CD4-positive, alpha-beta T cell treated with Interferon gamma for 1 hour (primary cell): Measurements from ENCODE around the gene MAPK8IP1.
"Not testable (repeated sequence)": the region's sequence is repeated elsewhere in the genome, so short reads cannot be mapped to it uniquely, and the experiment has no call there.

Source experiments
- DNase-seq: peaks from one replicate; pipeline ENCODE4 v3.0.0-alpha.2; 2020

The MAPK8IP1 gene

GRCh38 chr11:45894555-45895247 is 9.2 kb downstream of the MAPK8IP1 start:
- no peak for DNase-seq

GRCh38 chr11:45895553-45896259 is 10.3 kb downstream of the MAPK8IP1 start:
- DNase-seq = no peak

GRCh38 chr11:45896422-45896984 is 11.1 kb downstream of the MAPK8IP1 start:
- DNase-seq = no peak

DNA sequence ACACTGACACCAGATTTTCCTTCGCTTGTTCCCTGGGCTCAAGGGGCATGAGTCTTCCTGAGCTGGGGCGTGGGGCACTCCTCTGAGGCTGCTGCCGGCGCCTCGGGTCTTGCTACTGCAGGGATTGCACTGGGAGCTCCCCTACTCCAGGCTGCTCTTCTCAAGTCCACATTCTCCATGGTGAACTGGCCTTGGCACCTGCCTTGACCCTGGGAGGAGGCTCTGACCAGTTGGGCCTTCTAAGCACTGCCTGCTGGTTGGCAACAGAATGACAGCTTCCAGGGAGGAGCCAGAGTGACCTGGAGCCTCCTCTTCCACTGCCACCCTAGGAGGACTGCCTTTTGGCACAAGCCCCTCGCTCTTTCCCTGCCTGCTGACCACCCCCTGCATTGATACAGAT is 12.1 kb downstream of the MAPK8IP1 start:
- no peak for DNase-seq

GRCh38 chr11:45899086-45899447 is 13.6 kb downstream of the MAPK8IP1 start:
- no peak for DNase-seq

- DNase-seq = peak; percentile 83
These were observed 14.2 kb downstream of the MAPK8IP1 start for GRCh38 chr11:45899448-45900174.

- DNase-seq = not testable (repeated sequence)
These were observed 14.8 kb downstream of the MAPK8IP1 start for GRCh38 chr11:45900175-45900800.

- DNase-seq = no peak
These were observed 15.6 kb downstream of the MAPK8IP1 start for GRCh38 chr11:45900916-45901617.

GRCh38 chr11:45901626-45902025 is 16.2 kb downstream of the MAPK8IP1 start:
- DNase-seq = no peak

- no peak for DNase-seq
These were observed 17.3 kb downstream of the MAPK8IP1 start for GRCh38 chr11:45902452-45903380.

- DNase-seq = no peak
These were observed 19.0 kb downstream of the MAPK8IP1 start for GRCh38 chr11:45904309-45904915.

- no peak for DNase-seq
These were observed 19.6 kb downstream of the MAPK8IP1 start for GRCh38 chr11:45905095-45905494.

- DNase-seq = not testable (repeated sequence)
These were observed 20.1 kb downstream of the MAPK8IP1 start for GRCh38 chr11:45905576-45905975.

DNA sequence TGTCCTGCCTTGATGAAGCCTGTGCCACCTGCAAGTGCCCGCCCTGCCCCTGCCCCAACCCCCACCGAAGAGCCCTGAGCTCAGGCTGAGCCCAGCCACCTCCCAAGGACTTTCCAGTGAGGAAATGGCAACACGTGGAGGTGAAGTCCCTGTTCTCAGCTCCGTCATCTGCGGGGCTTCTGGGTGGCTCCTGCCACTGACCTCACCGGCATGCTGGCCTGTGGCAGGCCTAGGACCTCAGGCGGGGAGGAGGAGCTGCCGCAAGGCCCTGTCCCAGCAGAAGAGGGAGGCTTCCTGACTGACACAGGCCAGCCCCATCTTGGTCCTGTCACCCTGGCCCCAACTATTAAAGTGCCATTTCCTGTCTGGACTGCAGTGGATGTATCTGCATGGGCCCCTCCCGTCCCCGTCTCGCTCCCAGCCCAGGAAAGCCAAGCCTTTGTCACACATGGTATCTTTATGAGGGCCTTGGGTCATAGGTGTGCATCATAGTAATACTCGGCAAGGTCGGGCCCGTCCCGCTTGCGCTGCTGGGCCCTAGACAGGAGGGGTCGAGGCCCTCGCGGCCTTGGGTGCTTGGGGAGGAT is 20.7 kb downstream of the MAPK8IP1 start:
- peak; percentile 32 for DNase-seq

DNA sequence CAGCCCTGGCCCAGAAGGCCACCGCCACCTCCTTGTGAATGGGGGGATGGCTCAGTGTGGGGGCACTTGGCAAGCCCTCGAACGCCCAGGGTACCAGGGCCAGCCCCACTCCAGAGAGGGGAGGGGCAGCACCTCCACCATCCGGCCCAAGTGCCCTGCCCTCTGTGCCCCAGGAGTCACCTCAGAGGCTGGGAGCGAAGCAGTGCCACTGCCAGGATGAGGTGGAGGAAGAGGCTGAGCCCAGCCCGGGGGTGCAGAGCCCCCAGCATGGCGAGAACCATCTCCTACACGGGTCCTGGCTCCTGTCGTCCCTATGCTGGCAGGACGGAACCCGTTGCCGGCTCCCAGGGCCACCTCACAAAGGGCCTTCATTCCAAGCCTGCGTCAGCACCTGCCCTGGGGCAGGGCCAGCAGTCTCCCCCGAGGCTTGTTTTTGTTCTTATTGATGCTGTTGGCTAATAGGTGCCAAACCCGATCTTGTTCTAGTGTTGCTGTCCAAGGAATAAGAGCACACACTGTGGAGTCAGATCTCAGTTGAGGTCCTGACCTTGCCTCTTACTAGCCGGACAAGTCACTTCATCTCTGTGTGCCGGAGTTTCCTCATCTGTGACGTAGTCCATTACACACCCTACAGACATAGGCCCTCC is 21.6 kb downstream of the MAPK8IP1 start, which contains the start of gene FREY1:
FREY1 (minus strand) TSS at position 307 of the 647 bp plus-strand sequence; CDS start at position 281, 26 bp downstream.
- DNase-seq = no peak

GRCh38 chr11:45907911-45908370 is 22.5 kb downstream of the MAPK8IP1 start:
- no peak for DNase-seq

DNA sequence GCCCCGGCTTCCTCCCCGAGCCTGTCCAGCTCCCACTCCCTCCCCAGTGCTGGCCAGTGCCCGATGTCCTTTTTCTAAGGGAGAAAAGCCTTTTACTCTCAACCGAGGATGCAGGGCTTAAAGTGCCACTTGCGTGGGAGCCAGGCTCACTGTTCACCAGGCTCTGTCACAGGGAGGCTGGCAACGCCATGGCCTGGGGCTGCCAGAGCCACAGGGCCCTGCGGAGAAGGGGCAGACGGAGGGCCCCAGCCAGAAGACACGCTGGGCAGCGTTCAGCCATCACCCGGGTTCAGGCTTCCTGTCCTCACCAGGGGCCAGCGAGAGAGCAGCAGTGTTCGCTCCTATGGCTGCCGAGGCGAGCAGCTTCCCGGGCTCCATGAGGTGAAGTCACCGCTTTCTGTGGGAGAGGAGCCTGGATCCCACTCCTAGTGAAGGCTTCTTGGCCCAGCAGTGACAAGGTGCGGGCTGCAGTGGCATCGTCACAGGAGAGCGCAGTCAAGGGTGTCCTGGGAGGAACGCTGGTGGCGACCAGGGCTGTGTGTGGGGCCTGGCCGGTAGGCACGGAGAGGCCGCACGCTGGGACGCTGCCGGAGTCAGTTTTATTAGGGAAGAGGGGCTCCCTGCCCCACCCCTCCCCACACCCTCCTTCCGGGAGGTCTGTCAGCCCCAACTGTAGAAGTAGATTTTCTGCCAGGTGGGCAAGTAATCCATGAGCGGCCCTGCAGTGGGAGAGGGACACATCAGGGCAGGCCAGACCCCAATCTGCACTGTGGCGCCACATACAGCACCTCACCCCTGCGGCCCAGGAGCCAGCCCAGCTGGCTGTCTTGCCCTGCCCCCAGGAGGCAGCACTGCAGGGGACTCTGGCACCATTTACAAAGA is 24.4 kb downstream of the MAPK8IP1 start:
- DNase-seq = no peak

DNA sequence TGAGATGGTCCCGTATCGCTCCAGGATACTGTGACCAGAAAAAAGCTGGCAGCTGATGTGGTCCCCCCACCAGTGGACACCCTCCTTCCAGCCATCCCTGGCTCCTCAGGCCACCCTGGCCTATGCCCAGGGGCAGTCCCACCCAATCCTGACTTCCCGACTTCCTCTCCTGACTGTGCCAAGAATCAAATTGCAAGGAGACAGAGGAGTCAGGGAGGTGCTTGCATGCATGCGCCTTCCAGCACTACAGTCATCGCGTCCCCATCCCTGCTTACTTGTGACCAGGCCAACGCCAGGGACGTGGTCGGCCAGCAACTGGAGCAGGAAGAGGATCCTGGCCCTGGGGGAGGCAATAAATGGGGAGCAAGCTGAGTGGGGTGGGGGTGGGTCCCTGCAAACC is 25.2 kb downstream of the MAPK8IP1 start:
- DNase-seq = no peak

- no peak for DNase-seq
These were observed 28.1 kb downstream of the MAPK8IP1 start for GRCh38 chr11:45913514-45913913.
